ENCODE results near the gene VARS1. TPM values are rescaled to one million over a fixed set of nuclear protein-coding genes. Genes with fewer than 3 reads are reported as not detected.

Gene VARS1
- 31.2 and 36.4 TPM in 2 replicates for total RNA-seq

GRCh38 chr6:31795616-31796298 lies at the start of gene VARS1:
Gene VARS1, minus strand, starts transcription at chr6:31795752. Its CDS starts 535 bp downstream, at chr6:31795217.

DNA sequence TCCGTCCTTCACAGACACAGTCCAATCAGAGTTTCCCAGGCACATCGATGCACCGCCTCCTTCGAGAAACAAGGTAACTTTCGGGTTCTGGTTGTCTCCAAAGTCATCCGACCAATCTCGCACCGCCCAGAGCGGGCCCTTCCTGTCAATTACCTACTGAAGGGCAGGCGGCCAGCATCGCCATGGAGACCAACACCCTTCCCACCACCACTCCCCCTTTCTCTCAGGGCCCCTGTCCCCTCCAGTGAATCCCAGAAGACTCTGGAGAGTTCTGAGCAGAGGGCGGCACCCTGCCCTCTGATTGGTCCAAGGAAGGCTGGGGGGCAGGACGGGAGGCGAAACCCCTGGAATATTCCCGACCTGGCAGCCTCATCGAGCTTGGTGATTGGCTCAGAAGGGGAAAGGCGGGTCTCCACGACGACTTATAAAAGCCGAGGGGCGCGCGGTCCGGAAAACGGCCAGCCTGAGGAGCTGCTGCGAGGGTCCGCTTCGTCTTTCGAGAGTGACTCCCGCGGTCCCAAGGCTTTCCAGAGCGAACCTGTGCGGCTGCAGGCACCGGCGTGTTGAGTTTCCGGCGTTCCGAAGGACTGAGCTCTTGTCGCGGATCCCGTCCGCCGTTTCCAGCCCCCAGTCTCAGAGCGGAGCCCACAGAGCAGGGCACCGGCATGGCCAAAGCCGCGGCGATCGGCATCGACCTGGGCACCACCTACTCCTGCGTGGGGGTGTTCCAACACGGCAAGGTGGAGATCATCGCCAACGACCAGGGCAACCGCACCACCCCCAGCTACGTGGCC lies 31.9 kb upstream of the VARS1 start, which contains the start of gene HSPA1B:
Gene HSPA1B, plus strand, starts transcription at position 453 of the 794 bp plus-strand sequence. Its CDS starts 213 bp downstream, at position 666.

GRCh38 chr6:31815025-31815838 lies 19.7 kb upstream of the VARS1 start, which contains the start of the genes HSPA1A and HSPA1L:
Gene HSPA1A, plus strand, starts transcription at chr6:31815543. Its CDS starts 214 bp downstream, at chr6:31815757.
Gene HSPA1L, minus strand, starts transcription at chr6:31815283. Its CDS starts 3,311 bp downstream, at chr6:31811972.

GRCh38 chr6:31806470-31807272 lies 11.1 kb upstream of the VARS1 start, which contains the start of gene LSM2:
Gene LSM2, minus strand, starts transcription at chr6:31806966. Its CDS starts 209 bp downstream, at chr6:31806757.

DNA sequence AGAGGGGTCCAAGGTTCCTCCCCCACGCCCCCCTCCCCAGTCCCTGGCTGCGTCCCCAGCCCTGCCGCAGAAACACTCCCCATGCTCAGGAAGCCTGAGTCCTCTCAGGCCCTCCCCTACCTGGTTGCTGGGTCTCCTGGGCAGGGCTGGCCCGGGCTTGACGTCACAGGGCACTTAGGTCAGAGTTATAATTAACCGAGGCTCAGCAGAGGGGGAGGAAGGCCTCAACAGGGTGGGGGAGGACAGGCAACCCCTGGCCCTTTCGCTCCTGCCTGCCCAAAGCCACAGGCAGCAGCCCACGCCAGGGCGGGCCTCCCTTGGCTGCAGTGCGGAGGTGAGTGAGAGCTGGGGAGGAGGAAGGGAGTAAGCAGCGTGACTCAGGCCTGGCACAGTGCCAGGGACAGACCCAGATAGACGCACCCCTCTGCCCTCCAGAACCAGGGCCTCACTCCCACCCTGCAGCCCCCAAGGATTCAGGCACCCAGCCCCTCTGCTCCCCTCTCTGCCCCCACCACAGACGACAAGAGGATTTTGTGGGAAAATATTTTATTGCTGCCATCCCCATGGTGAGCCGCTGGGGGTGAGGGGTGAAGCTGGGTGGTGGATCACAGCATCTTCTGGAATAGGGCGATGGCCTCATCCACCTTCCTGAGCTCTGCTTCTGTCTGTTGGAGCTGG lies 18.4 kb downstream of the VARS1 start, which contains the start of gene VWA7:
Gene VWA7, minus strand, starts transcription at position 340 of the 678 bp plus-strand sequence. CDS start 549 bp downstream, outside the sequence.

GRCh38 chr6:31762356-31762755 lies 33.2 kb downstream of the VARS1 start, which contains the start of gene SAPCD1:
Gene SAPCD1, plus strand, starts transcription at chr6:31762656. Its CDS starts 399 bp downstream, at chr6:31763055.

Other genes starting within 250 kb of the VARS1 start
- 0.11 and 0.17 TPM in 2 replicates for gene ATP6V1G2, start 249.1 kb downstream of the VARS1 start, total RNA-seq
- 25.3 and 25.9 TPM in 2 replicates for gene NFKBIL1, start 248.1 kb downstream of the VARS1 start, total RNA-seq
- gene LTA, start 223.5 kb downstream of the VARS1 start, total RNA-seq = not detected in 2 replicates
- not detected in 2 replicates for gene TNF, start 220.2 kb downstream of the VARS1 start, total RNA-seq
- 2.9 and 3.2 TPM in 2 replicates for gene LTB, start 213.3 kb downstream of the VARS1 start, total RNA-seq
- 0.11 and 0.26 TPM in 2 replicates for gene LST1, start 209.5 kb downstream of the VARS1 start, total RNA-seq
- gene NCR3, start 202.7 kb downstream of the VARS1 start, total RNA-seq = not detected in 2 replicates
- gene AIF1, start 180.5 kb downstream of the VARS1 start, total RNA-seq = 0.17 TPM in 1 of 2 replicates, not detected in the other
- 21.8 and 25.5 TPM in 2 replicates for gene PRRC2A, start 175.0 kb downstream of the VARS1 start, total RNA-seq
- gene BAG6, start 143.1 kb downstream of the VARS1 start, total RNA-seq = 105 and 110 TPM in 2 replicates
- 0.52 and 0.54 TPM in 2 replicates for gene APOM, start 139.9 kb downstream of the VARS1 start, total RNA-seq
- gene C6orf47, start 135.0 kb downstream of the VARS1 start, total RNA-seq = 22.6 and 24.2 TPM in 2 replicates
- gene GPANK1, start 130.8 kb downstream of the VARS1 start, total RNA-seq = 14.0 and 14.5 TPM in 2 replicates
- 71.8 and 77.7 TPM in 2 replicates for gene CSNK2B, start 129.7 kb downstream of the VARS1 start, total RNA-seq
- 1.4 and 1.9 TPM in 2 replicates for gene LY6G5B, start 125.8 kb downstream of the VARS1 start, total RNA-seq
- gene LY6G5C, start 114.7 kb downstream of the VARS1 start, total RNA-seq = 1.4 and 1.5 TPM in 2 replicates
- gene ABHD16A, start 92.4 kb downstream of the VARS1 start, total RNA-seq = 52.7 and 62.4 TPM in 2 replicates
- not detected in 2 replicates for gene LY6G6F, start 88.9 kb downstream of the VARS1 start, total RNA-seq
- not detected in 2 replicates for gene LY6G6D, start 80.4 kb downstream of the VARS1 start, total RNA-seq
- gene LY6G6C, start 74.0 kb downstream of the VARS1 start, total RNA-seq = not detected in 2 replicates
- gene MPIG6B, start 72.4 kb downstream of the VARS1 start, total RNA-seq = not detected in 2 replicates
- 122 and 139 TPM in 2 replicates for gene DDAH2, start 66.5 kb downstream of the VARS1 start, total RNA-seq
- 545 and 566 TPM in 2 replicates for gene CLIC1, start 59.2 kb downstream of the VARS1 start, total RNA-seq
- gene MSH5, start 55.7 kb downstream of the VARS1 start, total RNA-seq = 2.3 and 3.0 TPM in 2 replicates
- gene SAPCD1, start 33.1 kb downstream of the VARS1 start, total RNA-seq = 2.2 and 8.0 TPM in 2 replicates
- gene VWA7, start 18.4 kb downstream of the VARS1 start, total RNA-seq = 0.09 and 0.22 TPM in 2 replicates
- 22.2 and 26.3 TPM in 2 replicates for gene LSM2, start 11.2 kb upstream of the VARS1 start, total RNA-seq
- 1.2 and 1.5 TPM in 2 replicates for gene HSPA1L, start 19.5 kb upstream of the VARS1 start, total RNA-seq
- gene HSPA1A, start 19.8 kb upstream of the VARS1 start, total RNA-seq = 78.6 and 81.2 TPM in 2 replicates
- 16.9 and 34.6 TPM in 2 replicates for gene HSPA1B, start 32.0 kb upstream of the VARS1 start, total RNA-seq
- gene NEU1, start 67.1 kb upstream of the VARS1 start, total RNA-seq = 43.3 and 54.0 TPM in 2 replicates
- not detected in 2 replicates for gene SLC44A4, start 83.2 kb upstream of the VARS1 start, total RNA-seq
- gene EHMT2, start 101.9 kb upstream of the VARS1 start, total RNA-seq = 24.9 and 29.6 TPM in 2 replicates
- gene ZBTB12, start 106.3 kb upstream of the VARS1 start, total RNA-seq = 2.4 and 2.8 TPM in 2 replicates
- gene C2, start 132.0 kb upstream of the VARS1 start, total RNA-seq = 0.17 and 0.22 TPM in 2 replicates
- 0.09 and 0.22 TPM in 2 replicates for gene CFB, start 150.3 kb upstream of the VARS1 start, total RNA-seq
- gene NELFE, start 163.2 kb upstream of the VARS1 start, total RNA-seq = 68.1 and 76.8 TPM in 2 replicates
- gene SKIC2, start 163.4 kb upstream of the VARS1 start, total RNA-seq = 23.6 and 24.9 TPM in 2 replicates
- gene DXO, start 176.4 kb upstream of the VARS1 start, total RNA-seq = 7.3 and 8.3 TPM in 2 replicates
- 1.0 and 1.3 TPM in 2 replicates for gene C4A, start 186.3 kb upstream of the VARS1 start, total RNA-seq
- gene C4B, start 219.0 kb upstream of the VARS1 start, total RNA-seq = 1.1 and 1.3 TPM in 2 replicates
- under 0.01 TPM in 2 replicates for gene CYP21A2, start 242.7 kb upstream of the VARS1 start, total RNA-seq

Measured in dermis lymphatic vessel endothelial cell (primary cell).